Activated CD8-positive, alpha-beta T cell treated with anti-CD3 and anti-CD28 coated beads, Interleukin-2, amount 10 ng/mL, durations not matched to agents 7 days and 5 days (primary cell): ENCODE data around the gene MESP1. TPM values are rescaled to one million over a fixed set of nuclear protein-coding genes. Genes with fewer than 3 reads are reported as not detected.

ENCODE experiments used
- ATAC-seq: fragments of 150-1000 bp; cut with Tn5 transposase; one replicate; pipeline ENCODE4 v1.10.0; 2021; ENCODE audit warnings: moderate library complexity
- CTCF ChIA-PET: fragments of 350-600 bp; sonication (Branson Sonifier 250); formaldehyde crosslinking; loops from one replicate; lab custom pipeline; 2021; ENCODE audit warnings: antibody characterized with exemption; lab: Charles Lee
- POLR2A ChIA-PET: fragments of 350-600 bp; sonication (Branson Sonifier 250); formaldehyde crosslinking; loops from one replicate; lab custom pipeline; 2021; ENCODE audit warnings: antibody characterized with exemption; lab: Charles Lee
- DNase-seq: peaks from one replicate; pipeline ENCODE4 v3.0.0-alpha.2; 2020
- H3K27ac Mint-ChIP-seq: one replicate; pipeline ENCODE4 v1.8.0; 2021; ENCODE audit warnings: mild to moderate bottlenecking, mixed read lengths
- H3K27me3 Mint-ChIP-seq: one replicate; pipeline ENCODE4 v1.8.0; 2021; ENCODE audit warnings: low read depth, mixed read lengths
- H3K36me3 Mint-ChIP-seq: one replicate; pipeline ENCODE4 v1.8.0; 2021; ENCODE audit warnings: low read depth, mixed read lengths
- H3K4me1 Mint-ChIP-seq: one replicate; pipeline ENCODE4 v1.8.0; 2021; ENCODE audit warnings: low read depth, mixed read lengths
- H3K4me3 Mint-ChIP-seq: one replicate; pipeline ENCODE4 v1.8.0; 2021; ENCODE audit warnings: mild to moderate bottlenecking, mixed read lengths
- H3K9me3 Mint-ChIP-seq: one replicate; pipeline ENCODE4 v1.8.0; 2022; ENCODE audit warnings: mixed read lengths; ENCODE audit not compliant: insufficient read depth
- total RNA-seq, 2 experiments: library from RNA; stranded (reverse); gene quantifications; one replicate each; pipeline ENCODE4 v1.2.3, GENCODE V29; 2021

The MESP1 gene
- total RNA-seq, 2 experiments from 2014 or later: 1.8 to 2.4 TPM

- ATAC-seq (peak; percentile 33), DNase-seq (no peak)
- ChIA-PET POLR2A (no interaction called here), CTCF (interaction anchor here (1.0 to 1.5 kb wide), 2 partner anchors 108 kb away, joined by 4 to 5 read pairs; no protein-coding TSS in a partner anchor)
- no peak overlapping the region for H3K4me3 Mint-ChIP-seq
- peaks cover 2% of the 10 kb centered on the region for H3K27me3 Mint-ChIP-seq
- H3K36me3 Mint-ChIP-seq: no peaks in the 10 kb centered on the region
- no peaks in the 10 kb centered on the region for H3K4me1 Mint-ChIP-seq
- no peak overlapping the region for H3K27ac Mint-ChIP-seq
- H3K9me3 Mint-ChIP-seq: no peaks in the 10 kb centered on the region
Measured at GRCh38 chr15:89766357-89767311, 15.6 kb upstream of the MESP1 start.

GRCh38 chr15:89765694-89766093 lies 14.6 kb upstream of the MESP1 start:
- no peak for ATAC-seq
- no peaks in the 10 kb centered on the region for H3K9me3 Mint-ChIP-seq

GRCh38 chr15:89761929-89762328 lies 10.9 kb upstream of the MESP1 start:
- Mint-ChIP-seq H3K36me3 (no peaks in the 10 kb centered on the region), H3K9me3 (no peaks in the 10 kb centered on the region), H3K4me3 (no peak overlapping the region), H3K27me3 (peaks cover 4% of the 10 kb centered on the region), H3K27ac (no peak overlapping the region), H3K4me1 (peaks cover 5% of the 10 kb centered on the region)
- no peak for DNase-seq
- CTCF ChIA-PET: interaction anchor here (0.6 to 6.3 kb wide), 21 partner anchors 9 to 458 kb away, joined by 3 to 100 read pairs (median 5); partner anchors contain the start of genes MESP1, MESP2, PEX11A and WDR93
- ATAC-seq: no peak
- POLR2A ChIA-PET: no interaction called here

More at GRCh38 chr15:89765694-89766093, 14.6 kb upstream of the MESP1 start:
- ChIA-PET POLR2A (no interaction called here), CTCF (interaction anchor here (1.0 kb wide), 1 partner anchor 109 kb away, joined by 4 read pairs; no protein-coding TSS in a partner anchor)
- H3K36me3 Mint-ChIP-seq: no peaks in the 10 kb centered on the region
- H3K27me3 Mint-ChIP-seq: peaks cover 2% of the 10 kb centered on the region
- H3K4me3 Mint-ChIP-seq: no peak overlapping the region
- no peak for DNase-seq
- no peak overlapping the region for H3K27ac Mint-ChIP-seq
- peaks cover 4% of the 10 kb centered on the region for H3K4me1 Mint-ChIP-seq

GRCh38 chr15:89761009-89761831 lies 10.2 kb upstream of the MESP1 start:
- Mint-ChIP-seq H3K4me3 (no peak overlapping the region), H3K27me3 (peaks cover 4% of the 10 kb centered on the region), H3K36me3 (no peaks in the 10 kb centered on the region), H3K9me3 (no peaks in the 10 kb centered on the region), H3K4me1 (peaks cover 5% of the 10 kb centered on the region), H3K27ac (no peak overlapping the region)
- POLR2A ChIA-PET: interaction anchor here (0.6 kb wide), 1 partner anchor 114 kb away, joined by 3 read pairs; no protein-coding TSS in a partner anchor
- CTCF ChIA-PET: interaction anchor here (0.6 to 6.3 kb wide), 39 partner anchors 8 to 458 kb away, joined by 3 to 100 read pairs (median 4); partner anchors contain the start of genes MESP1, MESP2, PEX11A and WDR93
- ATAC-seq (no peak), DNase-seq (no peak)

GRCh38 chr15:89760303-89761008 lies 9.4 kb upstream of the MESP1 start:
- ATAC-seq (peak; percentile 84), DNase-seq (peak; percentile 76)
- CTCF ChIA-PET: interaction anchor here (0.7 to 6.3 kb wide), 36 partner anchors 9 to 432 kb away, joined by 3 to 100 read pairs (median 4); partner anchors contain the start of genes MESP1 and MESP2
- peaks cover 8% of the 10 kb centered on the region for H3K27me3 Mint-ChIP-seq
- H3K4me3 Mint-ChIP-seq: no peak overlapping the region
- POLR2A ChIA-PET: interaction anchor here (0.6 kb wide), 1 partner anchor 114 kb away, joined by 3 read pairs; no protein-coding TSS in a partner anchor
- no peaks in the 10 kb centered on the region for H3K36me3 Mint-ChIP-seq
- no peak overlapping the region for H3K27ac Mint-ChIP-seq
- peaks cover 5% of the 10 kb centered on the region for H3K4me1 Mint-ChIP-seq
- H3K9me3 Mint-ChIP-seq: no peaks in the 10 kb centered on the region

- Mint-ChIP-seq H3K4me3 (no peak overlapping the region), H3K36me3 (no peaks in the 10 kb centered on the region), H3K27ac (no peak overlapping the region), H3K9me3 (no peaks in the 10 kb centered on the region), H3K27me3 (peaks cover 9% of the 10 kb centered on the region), H3K4me1 (peaks cover 5% of the 10 kb centered on the region)
- CTCF ChIA-PET: interaction anchor here (0.7 to 6.3 kb wide), 13 partner anchors 8 to 311 kb away, joined by 3 to 100 read pairs (median 7); partner anchors contain the start of genes MESP1 and MESP2
- ATAC-seq: no peak
- POLR2A ChIA-PET: no interaction called here
- no peak for DNase-seq
Measured at GRCh38 chr15:89759835-89760234, 8.8 kb upstream of the MESP1 start.

GRCh38 chr15:89758981-89759380 lies 7.9 kb upstream of the MESP1 start:
- no peak for ATAC-seq
- no peak for DNase-seq
- ChIA-PET CTCF (interaction anchor here (2.6 to 6.3 kb wide), 4 partner anchors 15 to 312 kb away, joined by 14 to 100 read pairs (median 28); partner anchors contain the start of gene MESP2), POLR2A (no interaction called here)
- no peak overlapping the region for H3K27ac Mint-ChIP-seq
- peaks cover 15% of the 10 kb centered on the region for H3K27me3 Mint-ChIP-seq
- H3K4me3 Mint-ChIP-seq: no peak overlapping the region
- H3K4me1 Mint-ChIP-seq: peaks cover 5% of the 10 kb centered on the region
- no peaks in the 10 kb centered on the region for H3K36me3 Mint-ChIP-seq
- H3K9me3 Mint-ChIP-seq: no peaks in the 10 kb centered on the region

- no peaks in the 10 kb centered on the region for H3K9me3 Mint-ChIP-seq
- H3K4me1 Mint-ChIP-seq: peaks cover 5% of the 10 kb centered on the region
Measured at GRCh38 chr15:89758283-89758682, 7.2 kb upstream of the MESP1 start.

GRCh38 chr15:89756897-89757296 lies 5.8 kb upstream of the MESP1 start:
- ChIA-PET CTCF (interaction anchor here (2.2 kb wide), 1 partner anchor 117 kb away, joined by 8 read pairs; no protein-coding TSS in a partner anchor), POLR2A (no interaction called here)
- no peak for ATAC-seq
- Mint-ChIP-seq H3K36me3 (no peaks in the 10 kb centered on the region), H3K4me1 (peaks cover 5% of the 10 kb centered on the region), H3K27me3 (peaks cover 25% of the 10 kb centered on the region), H3K27ac (no peak overlapping the region), H3K4me3 (no peak overlapping the region), H3K9me3 (no peaks in the 10 kb centered on the region)
- no peak for DNase-seq

More at GRCh38 chr15:89758283-89758682, 7.2 kb upstream of the MESP1 start:
- CTCF ChIA-PET: interaction anchor here (6.3 kb wide), 1 partner anchor 116 kb away, joined by 100 read pairs; no protein-coding TSS in a partner anchor
- DNase-seq (no peak), ATAC-seq (no peak)
- Mint-ChIP-seq H3K4me3 (no peak overlapping the region), H3K36me3 (no peaks in the 10 kb centered on the region), H3K27ac (no peak overlapping the region), H3K27me3 (peaks cover 16% of the 10 kb centered on the region)
- POLR2A ChIA-PET: no interaction called here

- Mint-ChIP-seq H3K36me3 (no peaks in the 10 kb centered on the region), H3K27ac (no peak overlapping the region), H3K4me3 (no peak overlapping the region), H3K27me3 (peaks cover 26% of the 10 kb centered on the region), H3K9me3 (no peaks in the 10 kb centered on the region), H3K4me1 (peaks cover 2% of the 10 kb centered on the region)
- CTCF ChIA-PET: interaction anchor here (2.2 to 4.3 kb wide), 2 partner anchors 15 to 119 kb away, joined by 8 to 23 read pairs; no protein-coding TSS in a partner anchor
- DNase-seq (no peak), ATAC-seq (no peak)
- POLR2A ChIA-PET: no interaction called here
Measured at GRCh38 chr15:89755701-89756100, 4.7 kb upstream of the MESP1 start.
